GM19240 (cell line): ENCODE results near the gene LPO.

Experiments
- DNase-seq: peaks from one replicate; pipeline ENCODE4 v3.0.0; 2011; ENCODE audit warnings: low spot score; ENCODE audit not compliant: insufficient read length

Gene LPO

GRCh38 chr17:58277802-58278595, 39.6 kb downstream of the LPO start:
- DNase-seq: no peak

- no peak for DNase-seq
These were observed 40.3 kb downstream of the LPO start for GRCh38 chr17:58278661-58279015.

- no peak for DNase-seq
These were observed 40.8 kb downstream of the LPO start for GRCh38 chr17:58279016-58279711.

GRCh38 chr17:58279736-58280479, 41.5 kb downstream of the LPO start:
- no peak for DNase-seq

- DNase-seq: no peak
These were observed 42.3 kb downstream of the LPO start, which contains the start of gene MPO for GRCh38 chr17:58280480-58281217. MPO (minus strand) TSS chr17:58280935; CDS start chr17:58280758, 177 bp downstream.

GRCh38 chr17:58281511-58282011, 43.2 kb downstream of the LPO start:
- DNase-seq: no peak

GRCh38 chr17:58282442-58282841, 44.1 kb downstream of the LPO start:
- DNase-seq: no peak

- DNase-seq: no peak
These were observed 45.6 kb downstream of the LPO start for GRCh38 chr17:58283674-58284612.

- DNase-seq: no peak
These were observed 46.4 kb downstream of the LPO start for GRCh38 chr17:58284613-58285421.

GRCh38 chr17:58285422-58285810, 47.0 kb downstream of the LPO start:
- DNase-seq: no peak

- DNase-seq: no peak
These were observed 51.5 kb downstream of the LPO start for GRCh38 chr17:58289869-58290268.

GRCh38 chr17:58291246-58291645, 52.9 kb downstream of the LPO start:
- no peak for DNase-seq

- no peak for DNase-seq
These were observed 55.6 kb downstream of the LPO start for GRCh38 chr17:58294034-58294433.

- no peak for DNase-seq
These were observed 62.0 kb downstream of the LPO start for GRCh38 chr17:58300336-58300735.

GRCh38 chr17:58301504-58302150, 63.2 kb downstream of the LPO start:
- DNase-seq: no peak

- no peak for DNase-seq
These were observed 64.0 kb downstream of the LPO start for GRCh38 chr17:58302171-58302918.

GRCh38 chr17:58302919-58303585, 64.7 kb downstream of the LPO start:
- DNase-seq: no peak
